GM12878 (cell line): ENCODE measurements around the gene HPD. TPM values are rescaled to one million over a fixed set of nuclear protein-coding genes. Genes with fewer than 3 reads are reported as not detected.

Experiments
- ATAC-seq: fragments of 200-7000 bp; cut with Tn5 transposase; 3 replicates; pipeline ENCODE4 v1.9.1; 2020; ENCODE audit warnings: mild to moderate bottlenecking, moderate library complexity
- BruUV-seq: library from RNA; stranded (reverse); fragments of 400-500 nt; replicated peaks from 2 replicates; lab custom pipeline; 2021; lab: Mats Ljungman, UMichigan
- CTCF ChIA-PET: fragments of 300-600 bp; sonication (Branson Sonifier 250); formaldehyde crosslinking; extraction: SDS; loops from one replicate; lab custom pipeline; 2021; ENCODE audit warnings: inconsistent platforms; lab: Yijun Ruan, JAX
- POLR2A ChIA-PET: fragments of 350-600 bp; formaldehyde crosslinking; extraction: SDS; loops from one replicate; lab custom pipeline; 2021; ENCODE audit warnings: inconsistent platforms; lab: Charles Lee
- RAD21 ChIA-PET: fragments of 300-600 bp; sonication (Branson Sonifier 250); formaldehyde crosslinking; loops from one replicate; lab custom pipeline; 2023; ENCODE audit warnings: antibody characterized with exemption; ENCODE audit not compliant: unreplicated experiment; lab: Charles Lee
- SMC1A ChIA-PET: fragments of 300-600 bp; sonication (Branson Sonifier 250); formaldehyde crosslinking; loops from one replicate; lab custom pipeline; 2023; ENCODE audit not compliant: unreplicated experiment, uncharacterized antibody; lab: Charles Lee
- DNase-seq: peaks from one replicate; pipeline ENCODE4 v3.0.0-alpha.2; 2011; ENCODE audit warnings: low read depth, low spot score
- FAIRE-seq: peaks from 3 replicates; lab custom pipeline; 2011; peaks lifted over from hg19 to GRCh38; lab: Jason Lieb, UNC
- H2AFZ ChIP-seq: 2 replicates; pipeline ENCODE4 v1.6.0; 2011; ENCODE audit warnings: low read depth, low read length, control low read depth; ENCODE audit not compliant: control insufficient read depth
- H3K27ac ChIP-seq: 2 replicates; pipeline ENCODE4 v1.5.1; 2011; ENCODE audit warnings: control low read depth; ENCODE audit not compliant: control insufficient read depth, insufficient read depth
- H3K27me3 ChIP-seq, 2 experiments: replicated peaks in 1 of 2; 2 replicates each; pipeline versions ENCODE4 v1.6.0 to v1.6.1; 2011; ENCODE audit warnings: low read length in 1 of 2; ENCODE audit not compliant: control insufficient read depth in 2 of 2, insufficient read depth in 2 of 2
- H3K36me3 ChIP-seq, 2 experiments: 2 replicates each; pipeline ENCODE4 v1.5.1; 2011; ENCODE audit warnings: low read length in 1 of 2; ENCODE audit not compliant: control insufficient read depth in 2 of 2, insufficient read depth in 2 of 2
- H3K4me1 ChIP-seq: 2 replicates; pipeline ENCODE4 v1.6.1; 2011; ENCODE audit warnings: mild to moderate bottlenecking, low read length, moderate library complexity, mixed read lengths; ENCODE audit not compliant: control insufficient read depth, insufficient read depth
- H3K4me2 ChIP-seq: 2 replicates; pipeline ENCODE4 v1.6.0; 2011; ENCODE audit warnings: control low read depth; ENCODE audit not compliant: control insufficient read depth, insufficient read depth
- H3K4me3 ChIP-seq: fragments of 200-600 bp; sonication (generic); 2 replicates; pipeline ENCODE4 v1.5.1; 2016
- H3K79me2 ChIP-seq: 2 replicates; pipeline ENCODE4 v1.6.0; 2011; ENCODE audit warnings: low read length; ENCODE audit not compliant: control insufficient read depth, insufficient read depth
- H3K9ac ChIP-seq: 2 replicates; pipeline ENCODE4 v1.8.0; 2011; ENCODE audit warnings: low read length, control low read depth, mixed read lengths; ENCODE audit not compliant: control insufficient read depth, insufficient read depth
- H3K9me3 ChIP-seq: replicated peaks from 3 replicates; pipeline ENCODE4 v1.5.1; 2011; ENCODE audit warnings: mild to moderate bottlenecking, low read length; ENCODE audit not compliant: control insufficient read depth, insufficient read depth
- H4K20me1 ChIP-seq: 2 replicates; pipeline ENCODE4 v1.6.0; 2011; ENCODE audit not compliant: control insufficient read depth, insufficient read depth
- CTCF ChIP-seq, 3 experiments: IDR thresholded peaks in 2 of 3; conservative IDR thresholded peaks in 1 of 3; 2 replicates each; pipeline ENCODE4 v1.5.1; 2011; ENCODE audit warnings: low read depth in 3 of 3, low read length in 3 of 3, mild to moderate bottlenecking in 3 of 3, control low read depth in 2 of 3, moderate library complexity in 2 of 3, inconsistent platforms in 1 of 3, mixed read lengths in 1 of 3; ENCODE audit not compliant: control insufficient read depth in 2 of 3, insufficient read depth in 1 of 3; ENCODE audit errors: extremely low read depth in 1 of 3
- WGBS: methylation state at CpG from one replicate; pipeline ENCODE4 v1.1.6; 2016; ENCODE audit warnings: low lambda C conversion rate; ENCODE audit not compliant: insufficient replicate concordance, insufficient coverage; ENCODE audit errors: missing lambda C conversion rate; 5-methylcytosine and 5-hydroxymethylcytosine counted together
- in situ Hi-C: fragments of 300-500 bp; cut with MboI; formaldehyde crosslinking; loops from 9 replicates; pipeline ENCODE4 v1.14.3; 2018; ENCODE audit warnings: mixed read lengths
- intact Hi-C: fragments of 100-400 bp; cut with micrococcal nuclease; formaldehyde crosslinking; loops from one replicate; pipeline ENCODE4 v1.14.2; 2022; ENCODE audit not compliant: unreplicated experiment
- polyA plus RNA-seq, 11 experiments: library from polyadenylated mRNA; depleted of rRNA in 4 of 11; unstranded in 6 of 11; stranded (reverse) in 5 of 11; fragments of >200 nt; fragmentation: Nextera tagmentation in 4 of 11; fragmentation: Illumina TruSeq in 1 of 11; extraction: Ambion mirVana in 4 of 11; extraction: Trizol in 1 of 11; gene quantifications; 1 replicate in 1 of 11; 2 replicates in 10 of 11; pipeline versions ENCODE4 v1.2.1 to v1.2.3, GENCODE V29; 2011 to 2016; ENCODE audit warnings: inconsistent platforms in 2 of 11, missing spikeins in 2 of 11, low read depth in 1 of 11
- total RNA-seq, 4 experiments: library from RNA; depleted of rRNA in 3 of 4; stranded (reverse); fragments of >200 nt in 3 of 4; fragmentation: Illumina TruSeq in 1 of 4; extraction: Trizol in 1 of 4; gene quantifications; 2 replicates each; pipeline versions ENCODE4 v1.2.1 to v1.2.3, GENCODE V29; 2013 to 2021
- TF ChIP-seq, protein P1 (sequence below): fragments of 450-650 bp; formaldehyde crosslinking; IDR thresholded peaks from 2 replicates; pipeline ENCODE4 v1.5.0; 2022; ENCODE audit warnings: mild to moderate bottlenecking, missing genetic modification characterization

The HPD gene
- total and polyA plus RNA-seq, 10 of the 15 experiments (the other 5 are each of a cell fraction or from before 2014, with no cell fraction given), result 0.04 to 0.69 (median 0.28) TPM; not detected in 7

- peak; percentile 69 for ATAC-seq
- CTCF ChIA-PET, result interaction anchor here (0.7 to 4.4 kb wide), 5 partner anchors 11 to 169 kb away, joined by 3 to 52 read pairs (median 4); partner anchors contain the start of gene RHOF
- H3K4me2 ChIP-seq, result no peak overlapping the region
- no peak overlapping the region for H2AFZ ChIP-seq
- H3K27me3 ChIP-seq, result no peaks in the 10 kb centered on the region
- RAD21 ChIA-PET, result interaction anchor here (1.8 kb wide), 1 partner anchor 100 kb away, joined by 14 read pairs; the partner anchor contains the start of gene RHOF
- intact Hi-C loops, result no loop called here
- H3K79me2 ChIP-seq, result peaks cover 13% of the 10 kb centered on the region
- no peak overlapping the region for H3K9ac ChIP-seq
- SMC1A ChIA-PET, result interaction anchor here (1.5 kb wide), 1 partner anchor 100 kb away, joined by 6 read pairs; no protein-coding TSS in a partner anchor
- H3K27ac ChIP-seq, result no peak overlapping the region
- BruUV-seq, result no TSS peak
- no peak overlapping the region for H3K4me3 ChIP-seq
- peaks cover 9 to 17% of the 10 kb centered on the region in 2 experiments for H3K36me3 ChIP-seq
- no peaks in the 10 kb centered on the region for H3K9me3 ChIP-seq
- POLR2A ChIA-PET, result no interaction called here
- no peaks in the 10 kb centered on the region for H4K20me1 ChIP-seq
- TF ChIP-seq CTCF (IDR thresholded peaks at IDR 0.05 in 2 of 3, conservative IDR thresholded peaks at IDR 0.05 in 1 of 3; ENCODE audit: control insufficient read depth in 2 of 3, extremely low read depth in 1 of 3, insufficient read depth in 1 of 3, low read depth in 3 of 3, low read length in 3 of 3), result peak; percentile 22 to 31 (median 24); a peak in 3 of 6 replicates
- TF ChIP-seq, protein P1, sequence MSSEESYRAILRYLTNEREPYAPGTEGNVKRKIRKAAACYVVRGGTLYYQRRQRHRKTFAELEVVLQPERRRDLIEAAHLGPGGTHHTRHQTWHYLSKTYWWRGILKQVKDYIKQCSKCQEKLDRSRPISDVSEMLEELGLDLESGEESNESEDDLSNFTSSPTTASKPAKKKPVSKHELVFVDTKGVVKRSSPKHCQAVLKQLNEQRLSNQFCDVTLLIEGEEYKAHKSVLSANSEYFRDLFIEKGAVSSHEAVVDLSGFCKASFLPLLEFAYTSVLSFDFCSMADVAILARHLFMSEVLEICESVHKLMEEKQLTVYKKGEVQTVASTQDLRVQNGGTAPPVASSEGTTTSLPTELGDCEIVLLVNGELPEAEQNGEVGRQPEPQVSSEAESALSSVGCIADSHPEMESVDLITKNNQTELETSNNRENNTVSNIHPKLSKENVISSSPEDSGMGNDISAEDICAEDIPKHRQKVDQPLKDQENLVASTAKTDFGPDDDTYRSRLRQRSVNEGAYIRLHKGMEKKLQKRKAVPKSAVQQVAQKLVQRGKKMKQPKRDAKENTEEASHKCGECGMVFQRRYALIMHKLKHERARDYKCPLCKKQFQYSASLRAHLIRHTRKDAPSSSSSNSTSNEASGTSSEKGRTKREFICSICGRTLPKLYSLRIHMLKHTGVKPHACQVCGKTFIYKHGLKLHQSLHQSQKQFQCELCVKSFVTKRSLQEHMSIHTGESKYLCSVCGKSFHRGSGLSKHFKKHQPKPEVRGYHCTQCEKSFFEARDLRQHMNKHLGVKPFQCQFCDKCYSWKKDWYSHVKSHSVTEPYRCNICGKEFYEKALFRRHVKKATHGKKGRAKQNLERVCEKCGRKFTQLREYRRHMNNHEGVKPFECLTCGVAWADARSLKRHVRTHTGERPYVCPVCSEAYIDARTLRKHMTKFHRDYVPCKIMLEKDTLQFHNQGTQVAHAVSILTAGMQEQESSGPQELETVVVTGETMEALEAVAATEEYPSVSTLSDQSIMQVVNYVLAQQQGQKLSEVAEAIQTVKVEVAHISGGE, result no peak
- TF ChIP-seq, all 136 proteins: peak for 1
- in situ Hi-C loops, result no loop called here
- FAIRE-seq (no peak), DNase-seq (no peak)
- H3K4me1 ChIP-seq, result peaks cover 5% of the 10 kb centered on the region; the same call in 1 of the 2 replicates
- WGBS, result 84% methylated on average over 7 of the region's 7 CpGs
Measured at GRCh38 chr12:121894633-121895032, 36.0 kb upstream of the HPD start.
